IMR-90 (cell line): Measurements from ENCODE around the gene SPDYC. TPM values are rescaled to one million over a fixed set of nuclear protein-coding genes. Genes with fewer than 3 reads are reported as not detected.

Experiments
- ATAC-seq: fragments of 200-7000 bp; cut with Tn5 transposase; 2 replicates; pipeline ENCODE4 v1.9.1; 2020; ENCODE audit warnings: low read depth, mild to moderate bottlenecking, moderate library complexity
- BruUV-seq: library from RNA; stranded (reverse); fragments of 400-500 nt; replicated peaks from 2 replicates; lab custom pipeline; 2021; lab: Mats Ljungman, UMichigan
- CTCF ChIA-PET: fragments of 300-600 bp; formaldehyde crosslinking; extraction: SDS; loops from one replicate; lab custom pipeline; 2021; ENCODE audit warnings: antibody characterized with exemption; lab: Yijun Ruan, JAX
- POLR2A ChIA-PET: fragments of 300-600 bp; sonication (Branson Sonifier 250); formaldehyde crosslinking; loops from one replicate; lab custom pipeline; 2022; ENCODE audit warnings: antibody characterized with exemption; ENCODE audit not compliant: unreplicated experiment; lab: Charles Lee
- DNase-seq: peaks from one replicate; pipeline ENCODE4 v3.0.0; 2013
- H2AFZ ChIP-seq: replicated peaks from 2 replicates; pipeline ENCODE3; 2013; ENCODE audit warnings: low read length, mild to moderate bottlenecking; ENCODE audit not compliant: poor library complexity
- H2AK5ac ChIP-seq: 2 replicates; pipeline ENCODE4 v1.6.1; 2013; ENCODE audit warnings: low read depth, low read length, inconsistent platforms
- H2AK9ac ChIP-seq: replicated peaks from 2 replicates; pipeline ENCODE3; 2013; ENCODE audit warnings: mild to moderate bottlenecking, low read depth, low read length, moderate library complexity; ENCODE audit not compliant: poor library complexity
- H2BK120ac ChIP-seq: 2 replicates; pipeline ENCODE4 v1.6.1; 2013; ENCODE audit warnings: low read depth, low read length, inconsistent platforms
- H2BK15ac ChIP-seq: 3 replicates; pipeline ENCODE4 v1.6.1; 2013; ENCODE audit warnings: low read depth, low read length, inconsistent platforms
- H2BK20ac ChIP-seq: 2 replicates; pipeline ENCODE4 v1.6.1; 2013; ENCODE audit warnings: low read depth, mild to moderate bottlenecking, inconsistent platforms, low read length, moderate library complexity
- H2BK5ac ChIP-seq: 2 replicates; pipeline ENCODE4 v1.6.1; 2013; ENCODE audit warnings: mild to moderate bottlenecking, low read depth, low read length, inconsistent platforms; ENCODE audit not compliant: poor library complexity, severe bottlenecking
- H3K14ac ChIP-seq: replicated peaks from 2 replicates; pipeline ENCODE4 v1.6.1; 2013; ENCODE audit warnings: low read depth, low read length, inconsistent platforms
- H3K18ac ChIP-seq: 2 replicates; pipeline ENCODE4 v1.6.1; 2013; ENCODE audit warnings: low read depth, low read length, control low read depth
- H3K23ac ChIP-seq: 2 replicates; pipeline ENCODE4 v1.6.1; 2013; ENCODE audit warnings: low read depth, low read length, inconsistent platforms
- H3K27ac ChIP-seq: 2 replicates; pipeline ENCODE4 v1.5.1; 2013; ENCODE audit warnings: mild to moderate bottlenecking, control low read depth, low read length; ENCODE audit not compliant: insufficient read depth
- H3K27me3 ChIP-seq: 2 replicates; pipeline ENCODE4 v1.6.1; 2013; ENCODE audit warnings: low read length; ENCODE audit not compliant: control insufficient read depth, insufficient read depth
- H3K36me3 ChIP-seq: 2 replicates; pipeline ENCODE4 v1.6.1; 2013; ENCODE audit warnings: low read length, mixed read lengths; ENCODE audit not compliant: control insufficient read depth, insufficient read depth
- H3K4ac ChIP-seq: 2 replicates; pipeline ENCODE4 v1.6.1; 2013; ENCODE audit warnings: low read depth, low read length, inconsistent platforms
- H3K4me1 ChIP-seq: 2 replicates; pipeline ENCODE4 v1.6.1; 2013; ENCODE audit warnings: low read length, mixed read lengths; ENCODE audit not compliant: control insufficient read depth, insufficient read depth
- H3K4me2 ChIP-seq: 2 replicates; pipeline ENCODE4 v1.6.1; 2013; ENCODE audit warnings: low read depth, mild to moderate bottlenecking, control low read depth, low read length, moderate library complexity
- H3K4me3 ChIP-seq: 2 replicates; pipeline ENCODE4 v1.5.1; 2013; ENCODE audit warnings: low read depth, mild to moderate bottlenecking, control low read depth, low read length, moderate library complexity; ENCODE audit not compliant: insufficient read depth
- H3K56ac ChIP-seq: 2 replicates; pipeline ENCODE4 v1.6.1; 2013; ENCODE audit warnings: low read length, inconsistent platforms; ENCODE audit not compliant: insufficient read depth; ENCODE audit errors: extremely low read depth
- H3K79me1 ChIP-seq, 2 experiments: 2 replicates each; pipeline ENCODE4 v1.6.1; 2013; ENCODE audit warnings: low read length in 2 of 2, inconsistent platforms in 1 of 2, low read depth in 1 of 2
- H3K9ac ChIP-seq: 2 replicates; pipeline ENCODE4 v1.6.1; 2013; ENCODE audit warnings: low read depth, low read length, control low read depth
- H3K9me1 ChIP-seq: 2 replicates; pipeline ENCODE4 v1.6.1; 2013; ENCODE audit warnings: low read length, inconsistent platforms; ENCODE audit not compliant: insufficient read depth
- H3K9me3 ChIP-seq: 2 replicates; pipeline ENCODE4 v1.6.1; 2013; ENCODE audit warnings: low read length; ENCODE audit not compliant: control insufficient read depth, insufficient read depth
- H4K20me1 ChIP-seq: 2 replicates; pipeline ENCODE4 v1.6.1; 2013; ENCODE audit warnings: low read length, inconsistent platforms; ENCODE audit not compliant: insufficient read depth
- H4K5ac ChIP-seq: 2 replicates; pipeline ENCODE4 v1.6.1; 2013; ENCODE audit warnings: mild to moderate bottlenecking, low read depth, low read length, control low read depth
- H4K8ac ChIP-seq, 2 experiments: 2 replicates each; pipeline ENCODE4 v1.6.1; 2013; ENCODE audit warnings: low read depth in 2 of 2, low read length in 2 of 2, control low read depth in 1 of 2, inconsistent platforms in 1 of 2
- H4K91ac ChIP-seq: 2 replicates; pipeline ENCODE4 v1.6.1; 2013; ENCODE audit warnings: low read depth, low read length, inconsistent platforms; ENCODE audit not compliant: insufficient read depth
- BHLHE40 ChIP-seq: fragments of 150-350 bp; IDR thresholded peaks from 2 replicates; pipeline ENCODE4 v1.6.1; 2016; ENCODE audit warnings: mild to moderate bottlenecking, low read depth, low read length
- CEBPB ChIP-seq: IDR thresholded peaks from 2 replicates; pipeline ENCODE4 v1.6.1; 2012; ENCODE audit warnings: low read depth, low read length, improper control_type of control experiment
- CHD1 ChIP-seq: IDR thresholded peaks from 2 replicates; pipeline ENCODE4 v1.6.1; 2012; ENCODE audit warnings: low read depth, low read length, improper control_type of control experiment
- FOS ChIP-seq: fragments of 150-350 bp; IDR thresholded peaks from 2 replicates; pipeline ENCODE4 v1.6.1; 2016; ENCODE audit warnings: low read depth, low read length
- MAFK ChIP-seq: IDR thresholded peaks from 2 replicates; pipeline ENCODE4 v1.6.1; 2012; ENCODE audit warnings: low read depth, low read length, improper control_type of control experiment
- MAZ ChIP-seq: IDR thresholded peaks from 2 replicates; pipeline ENCODE4 v1.6.1; 2012; ENCODE audit warnings: low read depth, mild to moderate bottlenecking, low read length, improper control_type of control experiment, moderate library complexity, borderline replicate concordance
- MXI1 ChIP-seq: IDR thresholded peaks from 2 replicates; pipeline ENCODE4 v1.6.1; 2012; ENCODE audit warnings: low read depth, mild to moderate bottlenecking, low read length, moderate library complexity, borderline replicate concordance
- NFE2L2 ChIP-seq: fragments of 150-350 bp; IDR thresholded peaks from 2 replicates; pipeline ENCODE4 v1.6.1; 2016; ENCODE audit warnings: low read depth, mild to moderate bottlenecking, low read length
- POLR2A ChIP-seq: IDR thresholded peaks from 2 replicates; pipeline ENCODE4 v1.6.1; 2012; ENCODE audit warnings: mild to moderate bottlenecking, low read depth, low read length
- RAD21 ChIP-seq: IDR thresholded peaks from 2 replicates; pipeline ENCODE4 v1.6.1; 2012; ENCODE audit warnings: low read length, improper control_type of control experiment
- RCOR1 ChIP-seq: IDR thresholded peaks from 2 replicates; pipeline ENCODE4 v1.6.1; 2012; ENCODE audit warnings: mild to moderate bottlenecking, low read length, improper control_type of control experiment; ENCODE audit not compliant: insufficient replicate concordance
- RFX5 ChIP-seq: IDR thresholded peaks from 2 replicates; pipeline ENCODE4 v1.8.0; 2012; ENCODE audit warnings: low read depth, mild to moderate bottlenecking, low read length, moderate library complexity
- SMC3 ChIP-seq: fragments of 150-350 bp; IDR thresholded peaks from 2 replicates; pipeline ENCODE4 v1.6.1; 2016; ENCODE audit warnings: low read depth, mild to moderate bottlenecking, antibody characterized with exemption, low read length, moderate library complexity
- WGBS, 2 experiments: methylation state at CpG; one replicate each; pipeline versions ENCODE4 v1.1.5 to v1.1.7; 2013; ENCODE audit warnings: missing lambda C conversion rate in 2 of 2; ENCODE audit not compliant: insufficient read length in 1 of 2; ENCODE audit errors: extremely low coverage in 2 of 2; 5-methylcytosine and 5-hydroxymethylcytosine counted together
- dilution Hi-C: fragments of 300-500 bp; cut with HindIII; formaldehyde crosslinking; loops from one replicate; pipeline ENCODE4 v1.14.3; 2018; ENCODE audit warnings: low sequenced_read_pairs; ENCODE audit not compliant: unreplicated experiment
- in situ Hi-C: fragments of 300-500 bp; cut with MboI; formaldehyde crosslinking; loops from 3 replicates; pipeline ENCODE4 v1.14.3; 2019; ENCODE audit warnings: low sequenced_read_pairs, inconsistent platforms, mixed read lengths
- intact Hi-C: fragments of 100-400 bp; cut with micrococcal nuclease; formaldehyde crosslinking; loops from 2 replicates; pipeline ENCODE4 v1.10.0; 2022
- polyA plus RNA-seq, 3 experiments: library from polyadenylated mRNA; depleted of rRNA; stranded (reverse); fragments of >200 nt; gene quantifications; 2 replicates each; pipeline ENCODE4 v1.2.3, GENCODE V29; 2012; ENCODE audit warnings: low replicate concordance in 1 of 3
- total RNA-seq: library from RNA; depleted of rRNA; stranded (reverse); fragments of >200 nt; gene quantifications from 2 replicates; pipeline ENCODE4 v1.2.3, GENCODE V29; 2012
- TF ChIP-seq, protein P1 (sequence below): fragments of 150-350 bp; IDR thresholded peaks from 2 replicates; pipeline ENCODE4 v1.6.1; 2017; ENCODE audit warnings: mild to moderate bottlenecking, antibody characterized with exemption, low read length, low read depth
- TF ChIP-seq, protein P2 (sequence below): conservative IDR thresholded peaks from 2 replicates; pipeline ENCODE4 v1.5.1; 2012; ENCODE audit warnings: mild to moderate bottlenecking, low read depth, low read length, improper control_type of control experiment
- TF ChIP-seq, protein P3 (sequence below): fragments of 150-350 bp; IDR thresholded peaks from 2 replicates; pipeline ENCODE4 v1.6.1; 2016; ENCODE audit warnings: low read depth, mild to moderate bottlenecking, low read length, moderate library complexity, borderline replicate concordance

SPDYC gene
- total and polyA plus RNA-seq, 2 of the 4 experiments (the other 2 are of a cell fraction): not detected

DNA sequence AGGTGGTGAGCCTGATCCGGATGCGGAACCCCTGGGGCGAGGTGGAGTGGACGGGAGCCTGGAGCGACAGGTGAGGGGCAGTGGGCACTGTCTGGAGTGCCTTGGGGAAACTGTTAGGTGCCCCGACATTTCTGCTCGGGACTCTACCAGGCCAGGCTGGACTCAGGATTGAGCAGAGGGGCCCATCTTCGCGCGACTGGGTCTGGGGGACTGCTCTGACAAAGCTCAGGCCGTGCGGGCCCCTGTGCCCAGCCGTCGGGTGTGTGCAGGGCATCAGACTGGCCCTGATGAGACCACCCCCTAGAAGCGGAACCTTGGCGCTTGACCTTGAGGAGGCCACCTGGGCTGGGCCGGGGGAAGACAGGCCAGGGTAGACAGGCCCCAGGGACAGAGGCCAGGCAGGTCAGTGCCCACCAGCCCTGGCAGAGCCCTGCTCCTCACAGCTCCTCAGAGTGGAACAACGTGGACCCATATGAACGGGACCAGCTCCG, 18.0 kb downstream of the SPDYC start:
- Histone ChIP-seq H3K56ac (no peak overlapping the region), H3K9me1 (no peaks in the 10 kb centered on the region), H4K20me1 (peaks cover 9% of the 10 kb centered on the region), H3K9me3 (no peaks in the 10 kb centered on the region), H3K4me3 (no peak overlapping the region), H2BK5ac (no peak overlapping the region), H3K9ac (no peak overlapping the region), H3K79me1 (peaks cover 27 to 57% of the 10 kb centered on the region in 2 experiments), H3K4me2 (no peak overlapping the region), H4K5ac (no peak overlapping the region), H3K36me3 (peaks cover 62% of the 10 kb centered on the region), H3K27me3 (no peaks in the 10 kb centered on the region), H2AK9ac (no peak overlapping the region), H4K91ac (no peak overlapping the region), H2BK120ac (no peak overlapping the region), H3K27ac (no peak overlapping the region), H2BK20ac (no peak overlapping the region), H3K4ac (no peak overlapping the region), H2BK15ac (no peak overlapping the region), H3K23ac (no peak overlapping the region), H2AK5ac (no peak overlapping the region), H3K18ac (no peak overlapping the region), H2AFZ (no peak overlapping the region), H4K8ac (no peak overlapping the region), H3K14ac (no peak overlapping the region), H3K4me1 (peaks cover 4% of the 10 kb centered on the region; the same call in 1 of the 2 replicates)
- no TSS peak for BruUV-seq
- CTCF ChIA-PET: interaction anchor here (0.6 kb wide), 1 partner anchor 55 kb away, joined by 3 read pairs; no protein-coding TSS in a partner anchor
- WGBS, 2 experiments: 99% methylated on average over 11 of the region's 20 CpGs; no CpG with 5 or more reads in 1 of the 2 experiments
- POLR2A ChIA-PET: no interaction called here
- intact Hi-C loops (no loop called here), in situ Hi-C loops (no loop called here), dilution Hi-C loops (no loop called here)
- DNase-seq (no peak), ATAC-seq (no peak)
- no peak for TF ChIP-seq CHD1
- TF ChIP-seq NFE2L2: no peak
- no peak for TF ChIP-seq SMC3
- TF ChIP-seq RFX5: no peak
- TF ChIP-seq, protein P1, sequence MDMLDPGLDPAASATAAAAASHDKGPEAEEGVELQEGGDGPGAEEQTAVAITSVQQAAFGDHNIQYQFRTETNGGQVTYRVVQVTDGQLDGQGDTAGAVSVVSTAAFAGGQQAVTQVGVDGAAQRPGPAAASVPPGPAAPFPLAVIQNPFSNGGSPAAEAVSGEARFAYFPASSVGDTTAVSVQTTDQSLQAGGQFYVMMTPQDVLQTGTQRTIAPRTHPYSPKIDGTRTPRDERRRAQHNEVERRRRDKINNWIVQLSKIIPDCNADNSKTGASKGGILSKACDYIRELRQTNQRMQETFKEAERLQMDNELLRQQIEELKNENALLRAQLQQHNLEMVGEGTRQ: no peak
- no peak for TF ChIP-seq MXI1
- no peak for TF ChIP-seq RCOR1
- no peak for TF ChIP-seq POLR2A
- TF ChIP-seq CEBPB: no peak
- no peak for TF ChIP-seq MAFK
- TF ChIP-seq FOS: no peak
- TF ChIP-seq MAZ: no peak
- TF ChIP-seq, protein P2, sequence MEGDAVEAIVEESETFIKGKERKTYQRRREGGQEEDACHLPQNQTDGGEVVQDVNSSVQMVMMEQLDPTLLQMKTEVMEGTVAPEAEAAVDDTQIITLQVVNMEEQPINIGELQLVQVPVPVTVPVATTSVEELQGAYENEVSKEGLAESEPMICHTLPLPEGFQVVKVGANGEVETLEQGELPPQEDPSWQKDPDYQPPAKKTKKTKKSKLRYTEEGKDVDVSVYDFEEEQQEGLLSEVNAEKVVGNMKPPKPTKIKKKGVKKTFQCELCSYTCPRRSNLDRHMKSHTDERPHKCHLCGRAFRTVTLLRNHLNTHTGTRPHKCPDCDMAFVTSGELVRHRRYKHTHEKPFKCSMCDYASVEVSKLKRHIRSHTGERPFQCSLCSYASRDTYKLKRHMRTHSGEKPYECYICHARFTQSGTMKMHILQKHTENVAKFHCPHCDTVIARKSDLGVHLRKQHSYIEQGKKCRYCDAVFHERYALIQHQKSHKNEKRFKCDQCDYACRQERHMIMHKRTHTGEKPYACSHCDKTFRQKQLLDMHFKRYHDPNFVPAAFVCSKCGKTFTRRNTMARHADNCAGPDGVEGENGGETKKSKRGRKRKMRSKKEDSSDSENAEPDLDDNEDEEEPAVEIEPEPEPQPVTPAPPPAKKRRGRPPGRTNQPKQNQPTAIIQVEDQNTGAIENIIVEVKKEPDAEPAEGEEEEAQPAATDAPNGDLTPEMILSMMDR: no peak
- TF ChIP-seq BHLHE40: no peak
- TF ChIP-seq RAD21: no peak
- TF ChIP-seq, protein P3, sequence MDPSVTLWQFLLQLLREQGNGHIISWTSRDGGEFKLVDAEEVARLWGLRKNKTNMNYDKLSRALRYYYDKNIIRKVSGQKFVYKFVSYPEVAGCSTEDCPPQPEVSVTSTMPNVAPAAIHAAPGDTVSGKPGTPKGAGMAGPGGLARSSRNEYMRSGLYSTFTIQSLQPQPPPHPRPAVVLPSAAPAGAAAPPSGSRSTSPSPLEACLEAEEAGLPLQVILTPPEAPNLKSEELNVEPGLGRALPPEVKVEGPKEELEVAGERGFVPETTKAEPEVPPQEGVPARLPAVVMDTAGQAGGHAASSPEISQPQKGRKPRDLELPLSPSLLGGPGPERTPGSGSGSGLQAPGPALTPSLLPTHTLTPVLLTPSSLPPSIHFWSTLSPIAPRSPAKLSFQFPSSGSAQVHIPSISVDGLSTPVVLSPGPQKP: no peak
